Activated T-cell treated with anti-CD3 and anti-CD28 coated beads for 4 hours (primary cell): ENCODE data around the gene C9orf152.
A peak's percentile ranks its signal among the peaks of the same experiment; 100 is the strongest.
"Not testable (repeated sequence)": the region's sequence is repeated elsewhere in the genome, so short reads cannot be mapped to it uniquely, and the experiment has no call there.

Source experiments
- DNase-seq: peaks from one replicate; pipeline ENCODE4 v3.0.0-alpha.2; 2020

Gene C9orf152

GRCh38 chr9:110208031-110208430 lies at the start of gene C9orf152:
Gene C9orf152 (minus strand): TSS chr9:110208159. CDS start chr9:110207579, 580 bp downstream.
- DNase-seq: no peak

DNA sequence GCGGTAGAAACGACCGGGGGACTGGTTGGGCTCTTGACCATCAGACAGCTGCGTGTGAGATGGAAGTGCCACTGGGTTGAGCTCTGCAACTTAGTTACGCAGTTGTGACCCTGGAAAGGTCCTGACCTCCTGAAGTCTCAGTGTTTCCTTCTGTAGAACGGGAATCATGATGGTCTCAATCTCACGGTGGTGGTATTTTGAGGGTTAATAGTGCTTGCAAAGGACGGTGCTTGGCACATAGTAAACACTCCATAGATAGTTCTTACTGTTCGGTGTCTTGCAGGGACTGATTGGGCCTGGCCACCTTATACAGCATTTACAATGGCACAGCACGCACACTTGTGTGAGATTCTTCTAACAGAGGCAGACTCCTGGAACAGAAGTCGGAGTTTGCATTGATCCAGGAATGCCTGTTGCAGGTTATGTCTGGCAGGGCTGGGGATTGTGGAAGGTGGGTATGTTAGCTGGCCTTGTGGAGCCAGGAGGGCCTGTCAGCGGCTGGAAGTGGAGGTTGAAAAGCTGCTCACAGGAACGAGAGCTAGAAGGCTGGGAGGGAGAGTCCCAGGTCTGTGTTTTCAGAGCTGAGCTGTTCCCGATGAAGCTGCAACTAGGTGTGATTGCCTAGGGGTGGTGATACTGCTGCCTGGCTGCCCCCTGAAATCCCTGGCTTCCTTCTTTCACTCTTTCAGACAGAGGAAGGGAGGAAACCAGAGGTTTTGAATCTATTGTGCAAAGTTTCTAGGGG lies 49.3 kb upstream of the C9orf152 start:
- no peak for DNase-seq

GRCh38 chr9:110256380-110257096 lies 48.6 kb upstream of the C9orf152 start, which contains the start of gene TXN:
Gene TXN (minus strand): TSS chr9:110256507. CDS start chr9:110256435, 72 bp downstream.
- peak; percentile 75 for DNase-seq

DNA sequence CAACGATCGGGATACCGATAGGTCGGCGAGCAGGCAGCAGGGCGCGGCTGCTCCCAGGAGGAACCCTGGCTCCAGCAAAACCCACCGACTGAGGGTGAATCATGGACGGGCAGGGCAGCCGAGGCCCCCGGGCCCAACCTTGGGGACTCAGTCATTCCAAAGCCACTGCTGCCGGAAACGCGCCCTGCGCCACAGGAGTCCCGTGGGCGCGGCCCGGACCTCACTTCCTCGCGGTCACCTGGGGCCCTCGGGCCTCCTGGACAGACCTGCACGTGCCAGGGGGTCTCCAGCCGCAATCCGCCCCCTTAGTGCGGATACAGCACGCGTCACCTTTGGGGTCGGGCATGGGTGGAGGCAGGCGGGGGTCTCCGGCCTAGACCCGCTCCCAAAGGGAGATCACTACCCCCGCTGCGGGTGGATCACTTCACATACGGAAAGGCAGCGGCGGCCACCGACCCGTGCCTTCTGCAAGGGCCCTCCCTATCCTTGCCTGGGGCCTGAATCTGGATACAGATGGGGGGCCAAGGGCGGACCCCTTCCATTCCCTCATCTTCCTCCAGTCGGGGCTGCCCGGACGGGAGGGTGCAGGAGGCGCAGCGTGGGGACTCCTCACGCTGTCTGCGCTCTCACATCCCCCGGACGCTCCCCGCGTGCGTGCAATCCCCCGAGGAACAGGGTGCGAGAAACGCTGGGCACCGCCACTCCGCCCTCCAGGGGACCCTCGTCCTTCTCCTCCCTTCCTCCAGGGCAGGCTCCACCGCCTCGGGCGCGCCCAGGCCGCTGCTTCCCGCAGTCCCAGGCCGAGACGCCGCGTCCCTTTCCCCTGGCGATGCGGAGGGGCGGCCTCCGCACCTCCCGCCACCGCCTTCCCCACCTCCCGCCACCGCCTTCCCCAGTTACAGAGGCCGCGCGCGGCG lies 47.8 kb upstream of the C9orf152 start:
- DNase-seq: peak; percentile 17

DNA sequence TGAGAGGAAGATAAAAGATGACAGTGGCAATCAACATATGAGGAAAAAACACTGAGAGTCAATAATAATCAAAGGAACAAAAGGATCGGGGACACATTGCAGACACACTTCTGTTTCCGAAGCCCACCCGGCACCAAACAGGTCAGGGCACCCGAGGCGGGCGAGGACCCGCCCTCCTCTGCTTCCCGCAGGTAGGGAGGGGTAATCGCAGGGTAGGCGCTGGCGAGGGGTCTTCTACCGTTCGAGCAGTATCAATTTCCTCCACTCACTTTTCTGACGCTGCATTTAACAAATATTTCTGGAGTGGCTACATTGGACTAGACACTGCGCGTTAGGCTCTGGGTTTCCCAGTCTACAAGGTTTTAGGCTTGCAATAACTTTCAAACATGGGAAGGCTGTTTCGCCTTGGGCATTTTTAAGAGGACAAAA lies 47.1 kb upstream of the C9orf152 start:
- no peak for DNase-seq

GRCh38 chr9:110254500-110254899 lies 46.5 kb upstream of the C9orf152 start:
- no peak for DNase-seq

DNA sequence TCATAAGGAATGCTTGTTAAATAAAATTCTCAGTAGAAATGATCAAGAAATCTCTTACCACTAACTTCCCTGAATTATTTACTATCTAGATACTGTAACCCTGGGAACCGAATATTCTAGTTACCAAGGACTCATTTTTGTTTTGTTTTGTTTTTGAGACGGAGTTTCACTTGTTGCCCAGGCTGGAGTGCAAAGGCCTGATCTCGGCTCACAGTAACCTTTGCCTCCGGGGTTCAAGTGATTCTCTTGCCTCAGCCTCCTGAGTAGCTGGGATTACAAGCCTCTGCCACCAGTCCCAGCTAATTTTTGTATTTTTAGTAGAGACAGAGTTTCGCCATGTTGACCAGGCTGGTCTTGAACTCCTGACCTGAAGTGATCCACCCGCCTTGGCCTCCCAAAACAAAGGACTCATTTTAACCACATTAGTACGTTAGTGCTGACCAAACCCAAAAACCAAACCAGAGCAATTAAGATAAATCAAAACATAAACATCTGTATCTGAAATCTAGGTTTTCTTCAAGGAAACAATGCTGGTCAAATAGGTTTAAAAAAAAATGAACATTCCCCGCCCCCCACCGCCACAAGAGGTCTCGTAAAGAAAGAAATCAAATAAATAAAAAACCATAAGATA lies 44.7 kb upstream of the C9orf152 start:
- no peak for DNase-seq

- not testable (repeated sequence) for DNase-seq
Observed at GRCh38 chr9:110251770-110252169, 43.8 kb upstream of the C9orf152 start.

- no peak for DNase-seq
Observed at GRCh38 chr9:110251212-110251611, 43.3 kb upstream of the C9orf152 start.

GRCh38 chr9:110249603-110250002 lies 41.6 kb upstream of the C9orf152 start:
- DNase-seq: no peak

GRCh38 chr9:110248361-110248760 lies 40.4 kb upstream of the C9orf152 start:
- no peak for DNase-seq

DNA sequence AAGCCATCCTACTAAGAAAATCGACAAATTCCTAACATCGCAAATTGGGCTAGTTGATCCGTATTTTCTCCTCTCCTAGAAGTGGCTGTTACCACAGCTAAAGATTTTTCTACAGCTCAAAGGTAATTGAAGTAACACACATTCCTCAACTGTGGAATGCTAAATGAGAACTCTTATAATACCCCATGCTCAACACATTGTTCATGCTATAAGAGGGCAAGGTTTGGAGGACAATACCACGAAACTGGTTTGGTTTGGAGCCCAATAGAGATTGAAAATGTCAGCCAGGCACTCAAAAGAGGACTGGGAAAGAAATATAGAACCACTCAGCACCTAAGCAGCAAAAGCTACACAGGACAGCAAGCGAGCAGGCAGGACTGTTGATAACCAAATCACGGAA lies 38.3 kb upstream of the C9orf152 start:
- DNase-seq: no peak

- DNase-seq: no peak
Observed at GRCh38 chr9:110244616-110245015, 36.7 kb upstream of the C9orf152 start.

DNA sequence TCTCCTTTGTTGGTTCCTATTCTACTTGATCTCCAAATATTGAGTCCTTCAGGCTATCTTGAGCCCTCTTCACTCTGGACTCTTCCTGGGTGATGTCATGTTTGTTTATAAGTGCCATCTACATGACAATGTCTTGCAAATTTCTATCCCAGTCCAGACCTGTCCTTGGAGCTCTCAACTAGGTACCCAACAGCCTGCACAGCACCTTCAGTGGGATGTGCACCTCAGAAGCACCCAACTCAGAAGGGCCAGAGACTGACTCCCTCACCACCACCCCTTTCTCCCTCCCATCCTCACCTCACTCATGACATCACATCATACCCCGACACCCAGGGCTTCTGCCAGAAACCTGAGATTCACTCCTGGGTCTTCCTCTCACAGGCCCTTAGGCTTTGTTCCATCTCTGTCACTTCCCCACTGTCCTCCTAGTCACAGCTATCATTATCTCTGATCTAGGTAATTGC lies 33.9 kb upstream of the C9orf152 start:
- DNase-seq: no peak

- DNase-seq: no peak
Observed at GRCh38 chr9:110241260-110241857, 33.4 kb upstream of the C9orf152 start.

GRCh38 chr9:110240198-110240597 lies 32.2 kb upstream of the C9orf152 start:
- no peak for DNase-seq

DNA sequence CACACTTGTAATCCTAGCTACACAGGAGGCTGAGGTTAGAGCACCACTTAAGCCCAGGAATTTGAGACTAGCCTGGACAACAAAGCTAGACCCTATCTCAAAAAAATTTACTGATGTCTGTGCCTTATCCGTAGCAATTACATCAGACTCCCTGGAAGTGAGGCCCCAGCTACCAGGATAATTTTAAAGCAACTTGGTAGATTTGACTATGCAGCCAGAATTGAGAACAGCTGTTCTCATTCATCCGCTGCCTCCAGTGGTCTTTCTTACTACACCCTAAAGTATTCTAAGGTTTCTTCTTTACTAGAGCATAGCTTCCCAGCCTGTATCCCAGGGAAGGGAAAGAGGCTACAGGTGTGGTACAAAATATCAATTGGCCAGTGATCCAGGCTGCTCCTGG lies 20.4 kb upstream of the C9orf152 start:
- DNase-seq: no peak

- no peak for DNase-seq
Observed at GRCh38 chr9:110224583-110224982, 16.6 kb upstream of the C9orf152 start.

- DNase-seq: no peak
Observed at GRCh38 chr9:110220809-110221208, 12.8 kb upstream of the C9orf152 start.

DNA sequence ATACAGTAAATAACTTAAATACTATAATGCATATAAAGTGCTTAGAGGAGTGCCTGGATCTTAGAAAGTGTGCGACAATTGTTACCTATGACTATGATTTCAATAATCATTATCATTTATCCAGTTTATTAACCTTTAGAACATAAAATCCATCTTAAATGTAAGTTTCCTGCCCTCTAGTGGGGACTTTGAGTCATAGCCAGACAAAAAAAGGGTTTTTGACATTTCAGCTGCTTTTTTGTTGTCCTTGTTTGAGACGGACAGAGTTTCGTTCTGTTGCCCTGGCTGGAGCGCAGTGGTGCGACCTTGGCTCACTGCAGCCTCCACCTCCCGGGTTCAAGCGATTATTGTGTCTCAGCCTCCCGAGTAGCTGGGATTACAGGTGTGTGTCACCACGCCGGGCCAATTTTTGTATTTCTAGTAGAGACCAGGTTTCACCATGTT lies 9.7 kb upstream of the C9orf152 start:
- no peak for DNase-seq

DNA sequence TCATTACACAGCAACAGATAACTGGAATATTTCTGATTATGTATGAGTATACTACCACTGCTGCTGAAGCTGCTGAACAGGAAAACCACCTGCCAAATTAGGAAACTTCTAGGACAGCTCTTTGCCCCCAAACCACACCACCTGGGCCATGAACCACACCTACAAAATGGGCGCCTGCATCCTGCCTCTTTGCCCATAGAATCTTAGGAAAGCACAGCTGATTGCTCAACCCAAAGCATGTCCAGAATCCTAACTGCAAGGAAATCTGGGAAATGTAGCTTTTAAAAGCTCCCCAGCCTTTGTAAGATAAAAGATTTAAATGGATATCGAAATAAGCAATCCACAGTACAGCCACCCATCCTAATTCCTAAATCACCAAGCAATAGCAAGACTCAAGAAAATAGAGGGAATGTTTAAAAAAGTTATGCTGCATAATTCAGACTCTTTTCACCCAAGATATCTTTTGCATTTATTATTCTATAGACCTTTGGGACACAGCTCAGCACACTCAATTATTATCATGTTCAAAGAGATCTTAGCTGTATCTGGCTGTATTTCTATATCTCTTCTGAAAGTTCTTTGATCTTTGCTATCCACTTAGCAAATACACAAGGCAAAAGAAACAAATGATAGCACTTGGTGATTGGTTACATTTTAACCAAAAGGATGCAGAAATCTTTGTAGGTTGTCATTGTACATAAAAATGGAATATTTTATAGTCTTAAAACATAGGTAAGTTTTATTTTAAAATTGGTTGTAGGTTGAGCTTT lies 6.8 kb upstream of the C9orf152 start:
- no peak for DNase-seq
